H1 (cell line): ENCODE results near the gene PITPNM1. TPM values are rescaled to one million over a fixed set of nuclear protein-coding genes. Genes with fewer than 3 reads are reported as not detected.

ENCODE experiments used
- BRCA1 ChIP-seq: IDR thresholded peaks from 2 replicates; pipeline ENCODE4 v1.6.1; 2012; ENCODE audit warnings: low read depth, low read length, improper control_type of control experiment
- EP300 ChIP-seq, 2 experiments: IDR thresholded peaks; 1 replicate in 1 of 2; 2 replicates in 1 of 2; pipeline ENCODE4 v1.6.1; 2011 to 2012; ENCODE audit warnings: low read depth in 2 of 2, low read length in 2 of 2, mild to moderate bottlenecking in 2 of 2, borderline replicate concordance in 1 of 2, inconsistent platforms in 1 of 2, moderate library complexity in 1 of 2
- JUND ChIP-seq: IDR thresholded peaks from 2 replicates; pipeline ENCODE4 v1.6.1; 2011; ENCODE audit warnings: mild to moderate bottlenecking, improper control_type of control experiment, low read length
- KDM1A ChIP-seq: fragments of 200-600, 300-600 bp; sonication (generic); IDR thresholded peaks from 2 replicates; pipeline ENCODE4 v1.7.1; 2016; ENCODE audit warnings: mild to moderate bottlenecking, low read length, borderline replicate concordance
- NANOG ChIP-seq: IDR thresholded peaks from 2 replicates; pipeline ENCODE4 v1.6.1; 2011; ENCODE audit warnings: low read length, low read depth, mild to moderate bottlenecking, inconsistent platforms; ENCODE audit not compliant: insufficient read depth, poor library complexity, severe bottlenecking
- SAP30 ChIP-seq: fragments of 300-600 bp; sonication (generic); IDR thresholded peaks from 2 replicates; pipeline ENCODE4 v1.7.1; 2012; ENCODE audit warnings: low read length, moderate library complexity, mild to moderate bottlenecking, inconsistent platforms; ENCODE audit not compliant: insufficient read depth, insufficient replicate concordance
- SIRT6 ChIP-seq: IDR thresholded peaks from one replicate; pipeline ENCODE4 v1.7.1; 2012; ENCODE audit warnings: low read length, inconsistent platforms
- polyA plus RNA-seq, 7 experiments: library from polyadenylated mRNA; depleted of rRNA in 3 of 7; stranded (reverse) in 5 of 7; unstranded in 2 of 7; fragments of >200 nt in 5 of 7; fragments of 200-250 nt in 2 of 7; gene quantifications; 1 replicate in 5 of 7; 2 replicates in 1 of 7; 4 replicates in 1 of 7; pipeline versions ENCODE4 v1.2.1 to v1.2.3, GENCODE V29; 2011 to 2013; ENCODE audit warnings: missing spikeins in 2 of 7, mixed read lengths in 2 of 7
- total RNA-seq: library from RNA; stranded (reverse); fragmentation: NEBNext Ultra II Directional; extraction: Animal tissue kit (Norgen Biotek cat#: 25700); gene quantifications from 2 replicates; pipeline ENCODE4 v1.2.1, GENCODE V29; 2021

The PITPNM1 gene
- total and polyA plus RNA-seq, 2 of the 8 experiments (the other 6 are each of a cell fraction or from before 2014, with no cell fraction given) = 27.2 to 52.7 TPM

DNA sequence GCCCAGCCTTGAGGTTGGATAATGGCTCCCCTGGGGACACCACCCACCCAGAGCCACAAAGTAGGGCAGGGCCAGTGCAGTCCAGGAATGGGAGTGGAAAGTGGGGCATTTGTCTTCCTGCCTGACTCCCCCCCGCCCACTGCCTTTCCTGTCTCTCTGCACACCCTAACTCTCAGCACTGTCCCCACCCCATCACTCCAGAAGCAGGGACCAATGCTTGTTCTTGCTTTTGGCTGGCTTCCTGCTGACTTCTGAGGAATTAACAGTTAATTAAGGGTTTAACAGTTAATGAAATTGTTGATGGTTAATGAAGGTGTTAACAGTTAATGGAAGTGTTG lies 4.7 kb downstream of the PITPNM1 start (continued):
- TF ChIP-seq NANOG (no peak), EP300 (IDR thresholded peaks at IDR 0.05; ENCODE audit: borderline replicate concordance in 1 of 2, low read depth in 2 of 2, low read length in 2 of 2) (no peak), SIRT6 (no peak), KDM1A (no peak), BRCA1 (no peak), SAP30 (no peak), JUND (no peak)
